ENCODE data around the gene RFX8. TPM values are rescaled to one million over a fixed set of nuclear protein-coding genes. Genes with fewer than 3 reads are reported as not detected.
"Not testable (repeated sequence)": the region's sequence is repeated elsewhere in the genome, so short reads cannot be mapped to it uniquely, and the experiment has no call there.

Gene RFX8
- total RNA-seq, 1 experiment from 2014 or later: 0.77 TPM

GRCh38 chr2:101354420-101355311, 120.2 kb downstream of the RFX8 start:
- peaks cover 43% of the 10 kb centered on the region for H3K4me1 ChIP-seq (ENCODE audit: insufficient read depth, low read length)
- H3K27me3 ChIP-seq (ENCODE audit: low read length): no peaks in the 10 kb centered on the region
- no peak overlapping the region for H3K4me3 ChIP-seq (ENCODE audit: low read length)
- no peaks in the 10 kb centered on the region for H3K9me3 ChIP-seq (ENCODE audit: low read length)
- CTCF ChIA-PET: no interaction called here
- intact Hi-C loops (cut with micrococcal nuclease): no loop called here
- H3K79me2 ChIP-seq (ENCODE audit: low read length): no peaks in the 10 kb centered on the region
- POLR2A ChIA-PET (ENCODE audit: unreplicated experiment): no interaction called here
- TF ChIP-seq CTCF (conservative IDR thresholded peaks at IDR 0.05; ENCODE audit: low read depth, low read length): no peak
- H3F3A ChIP-seq (ENCODE audit: low read length, unreplicated experiment): no peaks in the 10 kb centered on the region
- peak overlapping the region; percentile 64 for H3K9ac ChIP-seq (ENCODE audit: low read length)
- H4K20me1 ChIP-seq (ENCODE audit: low read length): no peaks in the 10 kb centered on the region
- H3K9me2 ChIP-seq (replicated peaks; ENCODE audit: low read length): no peaks in the 10 kb centered on the region
- no peak for ATAC-seq
- BruUV-seq (replicated peaks): no TSS peak
- no peaks in the 10 kb centered on the region for H3K36me3 ChIP-seq (ENCODE audit: low read depth, low read length)
- no peak overlapping the region for H2AFZ ChIP-seq (ENCODE audit: low read length)
- peak overlapping the region; percentile 94 for H3K27ac ChIP-seq (ENCODE audit: low read length)
- peak overlapping the region; percentile 38 for H3K4me2 ChIP-seq (ENCODE audit: low read length)
- DNase-seq: no peak

DNA sequence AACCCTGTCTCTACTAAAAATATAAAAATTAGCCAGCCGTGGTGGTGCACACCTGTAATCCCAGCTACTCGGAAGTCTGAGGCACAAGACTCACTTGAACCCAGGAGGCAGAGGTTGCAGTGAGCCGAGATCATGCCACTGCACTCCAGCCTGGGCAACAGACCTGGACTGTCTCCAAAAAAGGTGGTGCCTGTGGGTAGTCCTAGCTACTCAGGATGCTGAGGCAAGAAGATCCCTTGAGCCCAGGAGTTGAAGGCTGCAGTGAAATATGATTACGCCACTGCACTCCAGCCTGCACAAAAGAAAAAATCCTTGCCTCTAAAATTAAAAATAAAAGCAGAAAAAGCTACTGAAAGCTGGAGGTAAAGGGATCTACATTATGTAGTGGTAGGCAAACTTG, 122.3 kb downstream of the RFX8 start:
- H3K4me1 ChIP-seq (ENCODE audit: insufficient read depth, low read length): peaks cover 35% of the 10 kb centered on the region
- H3K4me2 ChIP-seq (ENCODE audit: low read length): not testable (repeated sequence)

GRCh38 chr2:101351207-101351606, 123.7 kb downstream of the RFX8 start:
- Histone ChIP-seq H4K20me1 (ENCODE audit: low read length) (no peaks in the 10 kb centered on the region), H3K9me3 (ENCODE audit: low read length) (no peaks in the 10 kb centered on the region), H3K9ac (ENCODE audit: low read length) (no peak overlapping the region), H3K27me3 (ENCODE audit: low read length) (no peaks in the 10 kb centered on the region), H3K36me3 (ENCODE audit: low read depth, low read length) (no peaks in the 10 kb centered on the region), H3K79me2 (ENCODE audit: low read length) (no peaks in the 10 kb centered on the region), H3K27ac (ENCODE audit: low read length) (no peak overlapping the region), H3K9me2 (replicated peaks; ENCODE audit: low read length) (no peaks in the 10 kb centered on the region), H3K4me2 (ENCODE audit: low read length) (no peak overlapping the region), H3F3A (ENCODE audit: low read length, unreplicated experiment) (no peaks in the 10 kb centered on the region), H3K4me1 (ENCODE audit: insufficient read depth, low read length) (peaks cover 21% of the 10 kb centered on the region), H2AFZ (ENCODE audit: low read length) (no peak overlapping the region), H3K4me3 (ENCODE audit: low read length) (no peak overlapping the region)
- intact Hi-C loops (cut with micrococcal nuclease): loop anchor here (2.0 kb wide), 1 partner anchor 38 kb away; no protein-coding TSS in a partner anchor
- BruUV-seq (replicated peaks): no TSS peak
- no peak for TF ChIP-seq EZH2 (IDR thresholded peaks at IDR 0.05; ENCODE audit: low read length, unreplicated experiment)
- no peak for TF ChIP-seq CTCF (conservative IDR thresholded peaks at IDR 0.05; ENCODE audit: low read depth, low read length)
- TF ChIP-seq EZH2phosphoT487 (IDR thresholded peaks at IDR 0.05; ENCODE audit: borderline replicate concordance, low read length): no peak
- ChIA-PET CTCF (no interaction called here), POLR2A (ENCODE audit: unreplicated experiment) (no interaction called here)
- no peak for ATAC-seq
- DNase-seq: no peak

More for the DNA sequence above, 122.3 kb downstream of the RFX8 start:
- CTCF ChIA-PET: interaction anchor here (0.7 kb wide), 1 partner anchor 272 kb away, joined by 3 read pairs; no protein-coding TSS in a partner anchor
- H3K36me3 ChIP-seq (ENCODE audit: low read depth, low read length); H3K9ac ChIP-seq (ENCODE audit: low read length); H3K27me3 ChIP-seq (ENCODE audit: low read length); POLR2A ChIA-PET (ENCODE audit: unreplicated experiment); H3K9me2 ChIP-seq (replicated peaks; ENCODE audit: low read length); H3K4me3 ChIP-seq (ENCODE audit: low read length); intact Hi-C loops (cut with micrococcal nuclease); ATAC-seq; H3K79me2 ChIP-seq (ENCODE audit: low read length); H3K27ac ChIP-seq (ENCODE audit: low read length); H4K20me1 ChIP-seq (ENCODE audit: low read length); H3F3A ChIP-seq (ENCODE audit: low read length, unreplicated experiment); DNase-seq; H2AFZ ChIP-seq (ENCODE audit: low read length); BruUV-seq (replicated peaks); H3K9me3 ChIP-seq (ENCODE audit: low read length): not testable (repeated sequence)

Data from PC-3 (cell line).